H1 (cell line): Measurements from ENCODE around the gene PPP1R12B. TPM values are rescaled to one million over a fixed set of nuclear protein-coding genes. Genes with fewer than 3 reads are reported as not detected.
"Not testable (repeated sequence)": the region's sequence is repeated elsewhere in the genome, so short reads cannot be mapped to it uniquely, and the experiment has no call there.

Source experiments
- CTCF ChIA-PET: fragments of 300-600 bp; sonication (Branson Sonifier 250); formaldehyde crosslinking; loops from one replicate; lab custom pipeline; 2021; ENCODE audit not compliant: partially characterized antibody; lab: Charles Lee
- POLR2A ChIA-PET: fragments of 300-600 bp; sonication (Branson Sonifier 250); formaldehyde crosslinking; loops from one replicate; lab custom pipeline; 2021; ENCODE audit warnings: inconsistent platforms; ENCODE audit not compliant: partially characterized antibody; lab: Charles Lee
- DNase-seq, 2 experiments: peaks; one replicate each; pipeline versions ENCODE4 v3.0.0 to v3.0.0-alpha.2; 2010 to 2022; ENCODE audit warnings: low spot score in 2 of 2, low read depth in 1 of 2, mixed read lengths in 1 of 2
- FAIRE-seq: peaks from 2 replicates; lab custom pipeline; 2011; peaks lifted over from hg19 to GRCh38; lab: Jason Lieb, UNC
- H2AFZ ChIP-seq: 2 replicates; pipeline ENCODE4 v1.8.1; 2012; ENCODE audit warnings: low read length, inconsistent platforms
- H2AK5ac ChIP-seq: 2 replicates; pipeline ENCODE4 v1.6.1; 2013; ENCODE audit warnings: low read depth, low read length
- H2BK120ac ChIP-seq: replicated peaks from 2 replicates; pipeline ENCODE3; 2013; ENCODE audit warnings: low read depth, low read length, inconsistent platforms
- H2BK12ac ChIP-seq: 2 replicates; pipeline ENCODE4 v1.6.1; 2013; ENCODE audit warnings: low read depth, low read length
- H2BK15ac ChIP-seq: 2 replicates; pipeline ENCODE4 v1.6.1; 2013; ENCODE audit warnings: low read length
- H2BK20ac ChIP-seq: 2 replicates; pipeline ENCODE4 v1.6.1; 2013; ENCODE audit warnings: low read length
- H2BK5ac ChIP-seq: 2 replicates; pipeline ENCODE4 v1.6.1; 2013; ENCODE audit warnings: low read depth, low read length
- H3K14ac ChIP-seq: 2 replicates; pipeline ENCODE4 v1.6.1; 2013; ENCODE audit warnings: inconsistent platforms; ENCODE audit not compliant: insufficient read length
- H3K18ac ChIP-seq: 2 replicates; pipeline ENCODE4 v1.6.1; 2013; ENCODE audit warnings: low read length; ENCODE audit errors: extremely low read depth
- H3K23ac ChIP-seq: 2 replicates; pipeline ENCODE4 v1.6.1; 2013; ENCODE audit warnings: inconsistent platforms; ENCODE audit not compliant: insufficient read length
- H3K23me2 ChIP-seq: 2 replicates; pipeline ENCODE4 v1.6.1; 2013; ENCODE audit warnings: low read depth, low read length
- H3K27ac ChIP-seq: 2 replicates; pipeline ENCODE4 v1.6.1; 2011; ENCODE audit warnings: low read depth, low read length, inconsistent platforms
- H3K27me3 ChIP-seq, 4 experiments: replicated peaks in 1 of 4; 1 replicate in 1 of 4; 2 replicates in 3 of 4; pipeline versions ENCODE4 v1.6.1 to v1.8.1; 2011 to 2013; ENCODE audit warnings: low read length in 3 of 4, mild to moderate bottlenecking in 3 of 4, inconsistent platforms in 2 of 4, mixed read lengths in 2 of 4, moderate library complexity in 1 of 4; ENCODE audit not compliant: control insufficient read depth in 3 of 4, insufficient read depth in 3 of 4; ENCODE audit errors: extremely low read depth in 1 of 4
- H3K36me3 ChIP-seq, 4 experiments: 2 replicates each; pipeline versions ENCODE4 v1.6.1 to v1.8.1; 2011 to 2013; ENCODE audit warnings: mild to moderate bottlenecking in 4 of 4, low read length in 3 of 4, moderate library complexity in 2 of 4, control low read depth in 1 of 4, inconsistent platforms in 1 of 4; ENCODE audit not compliant: insufficient read depth in 4 of 4, control insufficient read depth in 2 of 4
- H3K4ac ChIP-seq: replicated peaks from 2 replicates; pipeline ENCODE3; 2013; ENCODE audit warnings: low read length, low read depth, mixed read lengths, inconsistent platforms; ENCODE audit not compliant: insufficient read length
- H3K4me1 ChIP-seq, 4 experiments: replicated peaks in 1 of 4; 1 replicate in 1 of 4; 2 replicates in 3 of 4; pipeline versions ENCODE4 v1.6.1 to v1.8.1; 2011 to 2013; ENCODE audit warnings: low read length in 3 of 4, inconsistent platforms in 2 of 4, mixed read lengths in 1 of 4; ENCODE audit not compliant: insufficient read depth in 4 of 4, control insufficient read depth in 3 of 4
- H3K4me2 ChIP-seq, 2 experiments: 2 replicates each; pipeline versions ENCODE4 v1.6.1 to v1.8.1; 2011 to 2013; ENCODE audit warnings: low read depth in 2 of 2, low read length in 2 of 2, control low read depth in 1 of 2, inconsistent platforms in 1 of 2, mild to moderate bottlenecking in 1 of 2; ENCODE audit not compliant: insufficient read depth in 1 of 2
- H3K4me3 ChIP-seq, 4 experiments: fragments of 200-600, 300-600 bp in 1 of 4; sonication (generic), shearing (Covaris generic), sonication (Bioruptor Twin) in 1 of 4; 2 replicates each; pipeline versions ENCODE4 v1.5.1 to v1.8.1; 2011 to 2016; ENCODE audit warnings: low read length in 4 of 4, low read depth in 3 of 4, control low read depth in 2 of 4, inconsistent platforms in 2 of 4, mild to moderate bottlenecking in 2 of 4, mixed read lengths in 1 of 4, moderate library complexity in 1 of 4; ENCODE audit not compliant: insufficient read depth in 2 of 4; ENCODE audit errors: extremely low read depth in 1 of 4
- H3K56ac ChIP-seq: replicated peaks from 2 replicates; pipeline ENCODE3; 2013; ENCODE audit warnings: low read depth, mild to moderate bottlenecking, mixed read lengths, low read length, inconsistent platforms; ENCODE audit not compliant: insufficient read length
- H3K79me1 ChIP-seq: 2 replicates; pipeline ENCODE4 v1.6.1; 2013; ENCODE audit warnings: low read depth, low read length, control low read depth
- H3K79me2 ChIP-seq, 2 experiments: 2 replicates each; pipeline versions ENCODE4 v1.6.1 to v1.8.1; 2012 to 2013; ENCODE audit warnings: low read length in 2 of 2, mild to moderate bottlenecking in 2 of 2, inconsistent platforms in 1 of 2; ENCODE audit not compliant: insufficient read depth in 2 of 2, control insufficient read depth in 1 of 2
- H3K9ac ChIP-seq, 4 experiments: replicated peaks in 1 of 4; 1 replicate in 1 of 4; 2 replicates in 3 of 4; pipeline versions ENCODE4 v1.6.1 to v1.8.1; 2011 to 2013; ENCODE audit warnings: low read depth in 3 of 4, low read length in 3 of 4, control low read depth in 2 of 4, mild to moderate bottlenecking in 2 of 4, moderate library complexity in 2 of 4, inconsistent platforms in 1 of 4; ENCODE audit errors: extremely low read depth in 1 of 4
- H3K9me3 ChIP-seq, 2 experiments: 2 replicates each; pipeline versions ENCODE4 v1.6.1 to v1.8.1; 2012 to 2013; ENCODE audit warnings: mild to moderate bottlenecking in 2 of 2, moderate library complexity in 2 of 2, control low read depth in 1 of 2, inconsistent platforms in 1 of 2, low read depth in 1 of 2, low read length in 1 of 2, mixed read lengths in 1 of 2; ENCODE audit not compliant: insufficient read depth in 2 of 2
- H4K20me1 ChIP-seq, 2 experiments: replicated peaks in 1 of 2; 2 replicates each; pipeline versions ENCODE3 to v1.8.1; 2011 to 2013; ENCODE audit warnings: inconsistent platforms in 2 of 2, low read length in 2 of 2, mild to moderate bottlenecking in 1 of 2; ENCODE audit not compliant: insufficient read depth in 2 of 2, control insufficient read depth in 1 of 2
- H4K5ac ChIP-seq: 2 replicates; pipeline ENCODE4 v1.6.1; 2013; ENCODE audit warnings: low read length, low read depth, mixed read lengths, inconsistent platforms; ENCODE audit not compliant: insufficient read length
- H4K8ac ChIP-seq: 2 replicates; pipeline ENCODE4 v1.8.0; 2013; ENCODE audit warnings: mild to moderate bottlenecking, moderate library complexity, low read length, inconsistent platforms; ENCODE audit not compliant: insufficient read depth; ENCODE audit errors: extremely low read depth
- H4K91ac ChIP-seq: replicated peaks from 2 replicates; pipeline ENCODE3; 2013; ENCODE audit warnings: low read length, mixed read lengths, inconsistent platforms; ENCODE audit not compliant: insufficient read length
- KDM1A ChIP-seq: fragments of 200-600, 300-600 bp; sonication (generic); IDR thresholded peaks from 2 replicates; pipeline ENCODE4 v1.7.1; 2016; ENCODE audit warnings: mild to moderate bottlenecking, low read length, borderline replicate concordance
- WGBS, 2 experiments: shearing (Covaris generic) in 1 of 2; methylation state at CpG; one replicate each; pipeline versions ENCODE4 v1.1.6 to v1.1.7; 2013 to 2015; ENCODE audit warnings: low lambda C conversion rate in 2 of 2, mixed read lengths in 2 of 2, inconsistent platforms in 1 of 2, low coverage in 1 of 2, missing lambda C conversion rate in 1 of 2; ENCODE audit not compliant: insufficient replicate concordance in 2 of 2, insufficient coverage in 1 of 2, insufficient read length in 1 of 2; ENCODE audit errors: extremely low coverage in 1 of 2, missing lambda C conversion rate in 1 of 2; 5-methylcytosine and 5-hydroxymethylcytosine counted together
- polyA plus RNA-seq, 7 experiments: library from polyadenylated mRNA; depleted of rRNA in 3 of 7; stranded (reverse) in 5 of 7; unstranded in 2 of 7; fragments of >200 nt in 5 of 7; fragments of 200-250 nt in 2 of 7; gene quantifications; 1 replicate in 5 of 7; 2 replicates in 1 of 7; 4 replicates in 1 of 7; pipeline versions ENCODE4 v1.2.1 to v1.2.3, GENCODE V29; 2011 to 2013; ENCODE audit warnings: missing spikeins in 2 of 7, mixed read lengths in 2 of 7
- total RNA-seq: library from RNA; stranded (reverse); fragmentation: NEBNext Ultra II Directional; extraction: Animal tissue kit (Norgen Biotek cat#: 25700); gene quantifications from 2 replicates; pipeline ENCODE4 v1.2.1, GENCODE V29; 2021

The PPP1R12B gene
- total and polyA plus RNA-seq, 2 of the 8 experiments (the other 6 are each of a cell fraction or from before 2014, with no cell fraction given) = 7.9 to 18.7 TPM

DNA sequence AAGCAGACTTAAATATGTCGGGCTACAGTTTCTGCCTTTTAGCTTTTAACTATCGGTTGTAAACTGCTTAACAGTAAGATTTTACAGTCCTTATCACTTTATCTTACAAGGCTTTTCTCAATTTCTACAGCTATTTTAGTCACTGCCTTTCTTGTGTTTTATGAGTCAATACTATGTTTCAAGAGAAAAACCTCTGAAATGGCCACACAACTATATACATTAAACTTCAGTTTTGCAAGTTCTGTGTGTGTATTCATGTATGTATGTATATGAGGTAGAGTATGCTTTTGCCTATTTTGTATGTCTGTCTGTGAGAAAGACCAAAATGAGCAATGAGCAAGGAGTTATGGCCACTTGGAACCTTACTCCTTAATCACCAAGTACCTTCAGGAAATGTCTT lies 191.9 kb downstream of the PPP1R12B start:
- Histone ChIP-seq H3K4me1 (peaks cover 0 to 4% (median 0%) of the 10 kb centered on the region in 4 experiments; a peak in 2 of 7 replicates), H3K9ac (no peak overlapping the region), H3K79me1 (no peaks in the 10 kb centered on the region), H3K18ac (no peak overlapping the region), H2AFZ (no peak overlapping the region), H4K8ac (no peak overlapping the region), H3K4me2 (no peak overlapping the region), H3K4me3 (no peak overlapping the region), H3K4ac (no peak overlapping the region), H3K23ac (no peak overlapping the region), H2BK12ac (no peak overlapping the region), H4K20me1 (no peaks in the 10 kb centered on the region), H2BK120ac (no peak overlapping the region), H3K27me3 (no peaks in the 10 kb centered on the region), H3K23me2 (no peaks in the 10 kb centered on the region), H3K27ac (no peak overlapping the region), H3K9me3 (no peaks in the 10 kb centered on the region), H3K56ac (no peak overlapping the region), H2BK20ac (no peak overlapping the region), H3K36me3 (no peaks in the 10 kb centered on the region), H3K79me2 (no peaks in the 10 kb centered on the region), H4K91ac (no peak overlapping the region), H2BK5ac (no peak overlapping the region), H2BK15ac (no peak overlapping the region), H3K14ac (no peak overlapping the region), H4K5ac (no peak overlapping the region), H2AK5ac (no peak overlapping the region)
- WGBS, 2 experiments = 85% methylated on average over 2 of the region's 2 CpGs; no CpG with 5 or more reads in 1 of the 2 experiments
- DNase-seq = no peak
- ChIA-PET POLR2A (no interaction called here), CTCF (interaction anchor here (1.0 to 2.2 kb wide), 2 partner anchors 22 to 37 kb away, joined by 3 to 10 read pairs; no protein-coding TSS in a partner anchor)
- TF ChIP-seq KDM1A = no peak
- no peak for FAIRE-seq

DNA sequence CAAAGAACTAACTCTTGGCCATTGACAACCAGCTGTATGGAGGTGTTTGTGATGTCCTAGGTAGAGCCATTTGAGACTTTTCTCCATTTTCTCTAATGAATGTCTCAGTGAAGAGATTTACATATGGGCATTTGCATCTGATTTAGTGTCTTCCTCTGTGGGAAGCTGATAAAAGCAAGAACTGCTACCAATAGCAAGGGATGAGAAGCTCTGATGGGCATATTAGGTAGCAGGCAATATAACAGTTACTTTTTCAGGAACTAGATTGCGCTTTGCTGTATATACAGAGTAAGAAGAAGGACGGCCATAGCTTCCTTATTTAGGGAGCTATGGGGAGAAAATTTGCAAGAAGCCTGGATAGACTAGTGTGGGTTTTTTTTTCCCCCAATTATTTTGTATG lies 192.4 kb downstream of the PPP1R12B start:
- WGBS, 2 experiments = 85% methylated on average over 2 of the region's 2 CpGs; no CpG with 5 or more reads in 1 of the 2 experiments
- H2BK5ac ChIP-seq, H3K14ac ChIP-seq, H3K79me1 ChIP-seq, FAIRE-seq, H3K4ac ChIP-seq, H3K9ac ChIP-seq, H4K8ac ChIP-seq, H2AK5ac ChIP-seq, H3K79me2 ChIP-seq, H3K56ac ChIP-seq, H3K27me3 ChIP-seq, H2BK15ac ChIP-seq, H3K18ac ChIP-seq, H4K5ac ChIP-seq, H3K23me2 ChIP-seq, H3K27ac ChIP-seq, H2BK20ac ChIP-seq, H2BK12ac ChIP-seq, H3K4me2 ChIP-seq, POLR2A ChIA-PET, H2AFZ ChIP-seq, H3K4me3 ChIP-seq, H3K36me3 ChIP-seq, H4K20me1 ChIP-seq, H3K9me3 ChIP-seq, H3K4me1 ChIP-seq, DNase-seq, H2BK120ac ChIP-seq, H4K91ac ChIP-seq, H3K23ac ChIP-seq: not testable (repeated sequence)
- CTCF ChIA-PET = interaction anchor here (2.2 kb wide), 1 partner anchor 21 kb away, joined by 10 read pairs; no protein-coding TSS in a partner anchor
